HG02840 (cell line): ENCODE measurements around the gene SMG9.
"Not testable (repeated sequence)": the region's sequence is repeated elsewhere in the genome, so short reads cannot be mapped to it uniquely, and the experiment has no call there.

ENCODE experiments used
- ATAC-seq: cut with Tn5 transposase; IDR thresholded peaks from one replicate; pipeline ENCODE4 v1.9.1; 2021; ENCODE audit warnings: mild to moderate bottlenecking, moderate library complexity, moderate number of reproducible peaks; ENCODE audit not compliant: unreplicated experiment, low FRiP score

Gene SMG9

GRCh38 chr19:43780706-43781525 is 26.2 kb upstream of the SMG9 start, which contains the start of gene KCNN4:
KCNN4 (minus strand) TSS chr19:43780973; CDS start chr19:43780861, 112 bp downstream.
- no peak for ATAC-seq

- ATAC-seq: no peak
Measured at GRCh38 chr19:43779820-43780219, 25.1 kb upstream of the SMG9 start.

GRCh38 chr19:43779147-43779819 is 24.5 kb upstream of the SMG9 start:
- no peak for ATAC-seq

- ATAC-seq: no peak
Measured at GRCh38 chr19:43778651-43779050, 23.9 kb upstream of the SMG9 start.

- ATAC-seq: no peak
Measured at GRCh38 chr19:43777163-43777695, 22.5 kb upstream of the SMG9 start.

GRCh38 chr19:43776286-43776685 is 21.5 kb upstream of the SMG9 start:
- no peak for ATAC-seq

- no peak for ATAC-seq
Measured at GRCh38 chr19:43775299-43775890, 20.6 kb upstream of the SMG9 start.

DNA sequence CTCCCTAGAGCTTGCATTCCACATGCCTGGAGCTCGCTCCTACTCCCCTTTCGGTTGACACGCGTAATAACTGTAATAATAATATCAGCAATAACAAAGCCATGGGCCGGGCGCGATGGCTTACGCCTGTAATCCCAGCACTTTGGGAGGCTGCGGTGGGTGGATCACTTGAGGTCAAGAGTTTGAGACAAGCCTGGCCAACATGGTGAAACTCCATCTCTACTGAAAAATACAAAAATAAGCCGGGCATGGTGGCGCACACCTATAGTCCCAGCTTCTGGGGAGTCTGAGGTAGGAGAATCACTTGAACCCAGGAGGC is 20.1 kb upstream of the SMG9 start:
- ATAC-seq: not testable (repeated sequence)

GRCh38 chr19:43774103-43774939 is 19.6 kb upstream of the SMG9 start:
- no peak for ATAC-seq

DNA sequence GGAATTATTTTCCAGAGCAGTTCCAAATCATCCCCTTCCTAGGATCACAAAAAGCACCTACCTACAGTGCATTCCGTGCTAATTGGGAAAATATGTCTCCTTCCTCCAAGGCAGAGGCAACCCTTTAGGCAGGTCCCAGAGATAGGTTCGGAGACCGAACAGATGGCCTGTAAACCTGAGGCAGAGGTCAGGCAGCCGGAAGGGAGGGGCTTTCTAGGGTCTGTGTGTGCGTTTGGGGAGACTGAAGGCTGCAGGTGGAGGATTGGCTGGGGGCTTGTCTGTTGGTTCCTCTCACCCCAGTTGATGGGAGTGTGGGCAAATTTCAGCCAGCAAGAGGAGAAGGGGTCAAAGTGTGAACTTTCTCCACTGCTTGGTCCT is 19.0 kb upstream of the SMG9 start:
- ATAC-seq: no peak

DNA sequence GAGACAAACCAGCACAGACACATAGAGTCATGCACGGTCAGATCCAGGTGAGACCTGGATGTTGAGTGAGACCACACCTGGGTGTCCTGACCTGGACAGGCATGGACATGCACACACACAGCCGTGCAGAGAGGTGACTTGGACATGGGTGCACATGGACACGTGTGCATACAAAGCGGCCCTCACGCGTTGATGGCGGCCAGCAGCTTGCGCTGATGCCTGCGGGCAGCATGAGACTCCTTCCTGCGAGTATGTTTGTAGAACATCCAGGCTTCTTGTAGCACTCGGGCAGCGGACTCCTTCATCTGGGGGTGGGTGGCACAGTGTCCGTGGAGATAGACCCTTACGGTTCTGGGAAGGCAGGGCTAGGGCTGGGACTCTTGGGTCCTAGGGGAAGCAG is 14.5 kb upstream of the SMG9 start:
- no peak for ATAC-seq

- no peak for ATAC-seq
Measured at GRCh38 chr19:43768273-43769050, 13.7 kb upstream of the SMG9 start.

GRCh38 chr19:43767818-43768217 is 13.1 kb upstream of the SMG9 start:
- no peak for ATAC-seq

GRCh38 chr19:43767316-43767715 is 12.6 kb upstream of the SMG9 start:
- no peak for ATAC-seq

DNA sequence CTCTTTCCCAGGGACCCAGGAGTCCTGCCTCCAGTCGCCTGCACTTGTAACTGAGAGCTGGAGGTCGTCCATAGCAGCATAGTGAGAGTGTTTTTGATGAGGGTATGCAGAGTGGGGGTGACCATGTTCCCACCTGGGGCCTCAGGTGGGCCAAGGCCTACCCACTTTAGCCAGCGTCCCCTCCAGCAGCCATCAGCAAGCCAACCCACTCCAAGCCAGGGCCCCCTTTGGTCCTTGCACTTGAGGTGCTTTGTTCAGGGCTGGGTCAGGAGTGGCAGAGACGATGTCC is 11.9 kb upstream of the SMG9 start:
- ATAC-seq: no peak

DNA sequence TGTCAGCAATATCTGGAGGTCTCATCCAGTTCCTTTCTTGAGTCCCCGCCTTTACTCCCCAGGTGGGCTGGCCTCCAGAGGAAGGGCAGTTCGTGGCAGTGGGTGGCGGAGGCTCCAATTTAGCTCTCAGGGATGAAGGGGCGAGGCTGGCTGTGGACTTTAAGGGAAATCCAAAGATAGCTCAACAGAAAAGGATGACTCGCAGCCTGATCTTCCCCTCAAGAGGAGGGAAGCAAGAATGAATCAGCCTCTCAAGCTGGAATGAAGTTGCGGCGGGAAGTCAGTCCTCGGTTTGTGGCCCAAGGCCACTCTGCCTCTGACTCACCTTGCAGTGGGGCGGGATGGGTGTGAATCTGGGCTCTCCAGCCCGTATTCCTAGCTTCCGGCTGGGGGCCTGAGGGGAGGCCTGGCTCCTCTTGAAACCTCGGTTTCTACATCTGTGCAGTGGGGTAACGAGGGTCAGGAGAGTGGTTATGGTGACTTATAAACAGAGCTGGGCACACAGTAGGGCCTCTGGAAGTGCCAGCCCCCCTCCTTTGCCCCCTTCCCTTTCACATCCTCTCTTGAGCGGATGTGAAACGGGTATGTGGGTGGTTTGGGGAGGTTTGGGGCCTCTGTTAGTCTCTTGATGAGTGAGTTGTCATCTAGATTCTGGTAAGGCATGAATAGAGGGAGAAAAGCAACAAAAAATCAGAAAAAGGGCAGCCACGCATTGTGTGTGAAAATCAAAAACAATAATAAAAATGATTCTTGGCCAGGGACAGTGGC is 10.5 kb upstream of the SMG9 start:
- peak; percentile 58 for ATAC-seq

- ATAC-seq: not testable (repeated sequence)
Measured at GRCh38 chr19:43764684-43765083, 9.9 kb upstream of the SMG9 start.

DNA sequence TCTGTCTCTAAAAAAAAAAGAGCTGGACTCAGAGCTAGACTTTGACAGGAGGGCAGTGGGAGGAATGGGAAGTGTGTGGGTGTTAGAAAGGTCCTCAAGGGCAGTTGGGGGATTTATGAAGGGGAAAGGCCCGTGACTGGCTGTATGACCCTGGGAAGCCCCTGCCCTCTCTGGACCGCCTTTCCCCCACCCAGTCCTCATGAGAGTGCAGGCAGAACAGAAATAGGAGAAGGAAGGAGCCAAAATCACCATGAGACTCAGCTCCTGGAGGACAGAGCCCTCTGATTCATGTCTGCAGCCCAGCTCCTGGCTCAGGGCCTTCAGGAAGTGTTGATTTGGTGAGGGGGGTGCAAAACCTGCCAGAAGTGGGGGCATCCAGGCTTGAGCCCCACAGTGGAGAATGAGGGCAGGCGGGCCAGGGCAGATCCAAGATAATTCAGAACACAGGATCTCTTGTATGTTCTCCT is 8.7 kb upstream of the SMG9 start:
- ATAC-seq: no peak

DNA sequence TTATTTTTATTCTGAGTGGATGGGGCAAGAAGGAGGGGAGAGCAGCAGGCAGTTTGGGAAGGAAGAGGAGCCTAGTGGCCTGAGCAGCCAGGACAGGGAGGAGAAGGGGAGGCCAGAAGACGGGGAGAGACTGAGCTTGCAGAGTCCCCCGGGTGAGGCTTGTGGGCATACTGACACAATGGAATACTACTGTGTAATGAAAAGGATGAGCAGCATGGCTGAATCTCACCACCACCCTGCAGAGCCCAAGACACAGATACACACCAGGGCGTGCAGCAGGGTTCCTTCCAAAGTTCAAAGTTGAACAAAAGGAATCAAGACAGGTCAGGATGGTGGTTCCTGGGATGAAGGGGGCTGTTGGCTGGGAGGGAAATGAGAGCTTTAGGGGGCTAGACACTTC is 8.1 kb upstream of the SMG9 start:
- no peak for ATAC-seq
